Esophagus muscularis mucosa (tissue), 2 donors: ENCODE data around the gene GP2.

Experiments
- POLR2A ChIP-seq: fragments of 450-650 bp; IDR thresholded peaks from one replicate; pipeline ENCODE4 v1.6.1; 2017; ENCODE audit warnings: antibody characterized with exemption, moderate library complexity, mild to moderate bottlenecking, low read depth
- POLR2AphosphoS5 ChIP-seq, 2 donors: sonication (generic); formaldehyde crosslinking; IDR thresholded peaks; one replicate each; pipeline ENCODE4 v1.6.1; 2017; ENCODE audit warnings: antibody characterized with exemption in 2 of 2

- TF ChIP-seq POLR2A: no peak
- TF ChIP-seq POLR2AphosphoS5 (IDR thresholded peaks at IDR 0.05): no peak
These were observed 9.6 kb upstream of the GP2 start for GRCh38 chr16:20336955-20337354.
